Stimulated activated CD8-positive, alpha-beta memory T cell treated with anti-CD3 and anti-CD28 coated beads, Interleukin-4, amount 100 ng/mL, for 24 hours (primary cell): ENCODE data around the gene MAGI1.
"Not testable (repeated sequence)": the region's sequence is repeated elsewhere in the genome, so short reads cannot be mapped to it uniquely, and the experiment has no call there.

Experiments used
- DNase-seq: peaks from one replicate; pipeline ENCODE4 v3.0.0-alpha.2; 2020; ENCODE audit warnings: low read depth

The MAGI1 gene

GRCh38 chr3:65746848-65747247 lies 291.9 kb downstream of the MAGI1 start:
- DNase-seq, result no peak

DNA sequence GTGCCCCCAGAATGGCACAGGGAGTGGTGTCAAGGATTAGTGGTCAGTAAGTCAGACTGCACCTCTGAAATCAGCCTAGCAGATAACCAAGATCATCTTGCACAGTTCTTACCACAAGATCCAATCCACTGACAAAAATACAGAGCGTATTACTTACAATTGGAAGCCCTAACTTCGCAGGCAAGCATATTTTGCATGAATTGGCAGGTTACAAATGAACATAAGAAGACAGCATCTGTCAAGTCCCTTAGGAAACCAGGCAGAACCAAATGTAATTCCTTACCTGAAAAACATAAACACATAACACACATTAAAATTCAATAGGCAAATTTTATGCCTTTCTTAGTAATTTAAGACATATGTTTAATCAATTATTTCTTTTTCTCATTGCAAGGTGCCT lies 293.4 kb downstream of the MAGI1 start:
- no peak for DNase-seq

- DNase-seq, result no peak
Observed at GRCh38 chr3:65742914-65743313, 295.8 kb downstream of the MAGI1 start.

DNA sequence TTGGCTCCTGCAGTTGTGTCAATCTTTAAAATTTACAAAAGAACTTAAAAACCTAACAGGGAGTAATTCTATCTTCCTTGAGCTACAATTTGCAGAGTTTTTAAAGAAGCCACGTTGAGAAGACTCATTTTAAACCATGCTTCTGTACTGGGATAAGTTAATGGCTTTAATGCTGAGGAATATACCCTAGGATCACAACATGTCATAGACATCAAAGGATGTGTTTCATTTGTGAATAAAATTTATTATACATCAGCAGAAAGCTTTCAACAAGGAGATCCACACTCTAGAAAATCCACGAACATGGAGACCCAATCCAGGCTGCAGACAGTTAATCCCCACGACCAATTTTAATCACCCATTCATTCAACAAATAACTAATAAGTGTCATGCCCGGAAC lies 297.2 kb downstream of the MAGI1 start:
- no peak for DNase-seq

- DNase-seq, result no peak
Observed at GRCh38 chr3:65739901-65740541, 298.7 kb downstream of the MAGI1 start.

GRCh38 chr3:65734792-65735191 lies 303.9 kb downstream of the MAGI1 start:
- no peak for DNase-seq

DNA sequence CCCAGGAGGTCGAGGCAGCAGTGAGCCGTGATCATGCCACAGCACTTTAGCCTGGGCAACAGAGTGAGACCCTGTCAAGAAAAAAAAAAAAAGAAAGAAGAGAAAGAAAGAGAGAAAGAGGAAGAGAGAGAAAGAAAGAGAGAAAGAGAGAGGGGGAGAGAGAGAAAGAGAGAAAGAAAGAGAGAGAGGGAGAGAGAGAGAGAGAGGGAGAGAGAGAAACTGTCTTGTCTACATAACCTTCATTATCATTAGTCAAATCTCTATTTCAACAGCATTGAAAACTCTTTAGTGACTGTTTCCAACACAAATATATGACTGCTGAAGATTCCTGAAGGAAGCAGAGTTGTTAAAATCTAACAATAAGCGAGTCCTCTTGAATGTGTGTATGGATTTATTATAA lies 304.3 kb downstream of the MAGI1 start:
- no peak for DNase-seq

DNA sequence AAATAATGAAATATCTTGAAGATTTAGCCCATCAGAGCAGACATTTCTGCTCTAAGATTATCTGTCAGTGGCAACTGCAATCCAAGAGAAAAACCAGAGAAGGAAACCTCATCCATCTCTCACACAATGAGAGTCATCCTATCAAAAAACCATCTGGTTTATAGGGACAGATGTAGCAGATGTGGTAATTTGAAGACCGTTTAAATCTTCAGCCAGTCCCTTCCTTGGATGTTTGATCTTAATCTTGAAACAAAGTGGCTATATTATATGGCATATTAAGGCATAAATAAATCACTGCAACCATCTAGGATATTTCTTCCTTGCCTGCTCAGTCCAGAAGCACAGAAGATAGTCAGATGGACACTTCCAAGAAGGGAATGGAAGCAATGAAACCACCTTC lies 305.3 kb downstream of the MAGI1 start:
- DNase-seq, result no peak

GRCh38 chr3:65732051-65732935 lies 306.4 kb downstream of the MAGI1 start:
- DNase-seq, result no peak

DNA sequence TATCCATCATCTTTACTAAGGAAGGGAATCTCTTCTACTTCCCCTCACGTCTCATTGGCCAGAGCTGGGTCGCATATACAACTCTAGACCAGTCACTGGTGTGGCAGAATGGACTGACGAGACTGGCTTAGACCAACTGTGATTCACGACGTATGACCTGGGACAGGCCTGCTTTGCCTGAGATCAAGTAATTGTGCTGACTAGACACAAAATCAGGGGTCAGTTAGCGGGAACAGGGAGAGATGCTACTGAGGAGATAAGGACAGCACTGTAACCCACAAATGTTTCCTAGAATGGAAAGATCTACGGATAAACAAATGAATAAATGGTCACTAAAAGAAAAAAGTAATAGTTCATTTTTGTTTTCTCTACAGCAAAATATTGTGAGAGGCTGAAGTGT lies 308.3 kb downstream of the MAGI1 start:
- DNase-seq, result no peak

DNA sequence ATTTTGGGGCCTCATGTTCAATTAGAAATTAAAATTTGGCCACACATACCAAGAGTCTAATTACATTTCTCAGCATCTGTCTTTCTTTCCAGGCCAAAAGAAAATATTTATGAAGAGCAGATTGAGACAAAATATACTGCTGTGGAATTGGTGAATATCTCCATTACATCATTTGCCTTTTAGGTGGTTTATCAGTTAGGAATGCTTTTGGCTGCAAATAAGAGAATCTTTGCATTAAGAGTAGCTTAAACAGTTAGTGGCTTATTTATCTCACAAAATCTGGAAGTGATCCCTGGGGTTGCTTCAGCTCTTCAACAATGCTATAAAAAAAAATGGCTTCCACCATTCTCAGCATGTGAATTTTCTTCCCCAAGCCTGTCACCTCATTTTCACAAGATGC lies 308.7 kb downstream of the MAGI1 start:
- no peak for DNase-seq

GRCh38 chr3:65729555-65729954 lies 309.2 kb downstream of the MAGI1 start:
- no peak for DNase-seq

DNA sequence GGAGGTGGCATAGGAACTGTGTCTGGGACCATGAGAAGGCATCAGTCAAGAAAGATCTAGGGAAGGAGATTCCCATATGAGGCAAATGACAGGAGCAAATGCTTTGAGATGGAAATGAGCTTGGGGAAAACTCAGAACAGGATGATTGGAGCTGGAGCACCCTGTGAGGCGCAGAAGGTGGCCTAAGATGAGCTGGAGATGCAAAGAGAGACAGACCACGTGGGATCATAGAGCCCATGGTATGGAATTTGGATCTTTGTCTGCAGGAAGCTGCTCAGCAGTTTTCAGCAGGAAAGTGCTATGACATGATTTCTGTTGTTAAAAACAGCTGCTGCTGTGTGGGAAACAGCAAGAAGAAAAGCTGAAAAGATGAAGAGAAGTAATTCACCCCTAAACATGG lies 310.6 kb downstream of the MAGI1 start:
- no peak for DNase-seq

- no peak for DNase-seq
Observed at GRCh38 chr3:65723985-65724384, 314.7 kb downstream of the MAGI1 start.

DNA sequence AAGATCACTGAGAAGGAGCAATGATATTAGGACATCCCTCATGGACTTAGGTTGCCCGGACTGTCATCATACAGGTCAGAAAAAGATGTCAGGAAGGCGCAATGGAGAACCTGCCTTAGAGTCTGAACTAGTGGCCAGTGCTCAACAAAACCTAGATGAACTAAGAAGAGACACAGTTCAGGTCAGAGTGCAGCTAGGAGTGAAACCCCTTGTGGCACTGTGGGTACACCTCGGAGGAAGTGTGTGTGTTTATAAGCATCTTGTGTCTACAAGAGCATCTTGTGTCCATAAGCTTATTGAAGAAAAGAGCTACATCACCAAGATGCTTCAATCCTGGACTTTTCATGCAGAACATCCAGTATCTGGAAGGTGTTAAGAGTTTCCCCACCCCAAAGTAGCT lies 315.7 kb downstream of the MAGI1 start:
- no peak for DNase-seq

GRCh38 chr3:65720989-65721737 lies 317.6 kb downstream of the MAGI1 start:
- DNase-seq, result no peak

DNA sequence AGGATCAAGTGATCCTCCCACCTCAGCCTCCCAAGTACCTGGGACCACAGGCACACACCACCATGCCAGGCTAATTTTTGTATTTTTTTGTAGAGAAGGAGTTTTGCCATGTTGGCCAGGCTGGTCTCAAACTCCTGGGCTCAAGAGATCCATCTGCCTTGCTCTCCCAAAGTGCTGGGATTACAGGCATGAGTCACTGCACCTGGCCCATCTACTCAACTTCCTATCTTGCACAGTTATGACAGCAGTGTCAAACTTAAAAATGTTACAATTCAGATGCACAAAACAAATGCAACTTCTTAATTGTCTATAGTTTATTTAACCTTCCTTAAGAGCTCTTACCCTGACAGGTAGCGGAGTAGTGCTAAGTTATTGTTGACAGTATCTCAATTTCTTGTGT lies 319.1 kb downstream of the MAGI1 start:
- DNase-seq, result not testable (repeated sequence)

DNA sequence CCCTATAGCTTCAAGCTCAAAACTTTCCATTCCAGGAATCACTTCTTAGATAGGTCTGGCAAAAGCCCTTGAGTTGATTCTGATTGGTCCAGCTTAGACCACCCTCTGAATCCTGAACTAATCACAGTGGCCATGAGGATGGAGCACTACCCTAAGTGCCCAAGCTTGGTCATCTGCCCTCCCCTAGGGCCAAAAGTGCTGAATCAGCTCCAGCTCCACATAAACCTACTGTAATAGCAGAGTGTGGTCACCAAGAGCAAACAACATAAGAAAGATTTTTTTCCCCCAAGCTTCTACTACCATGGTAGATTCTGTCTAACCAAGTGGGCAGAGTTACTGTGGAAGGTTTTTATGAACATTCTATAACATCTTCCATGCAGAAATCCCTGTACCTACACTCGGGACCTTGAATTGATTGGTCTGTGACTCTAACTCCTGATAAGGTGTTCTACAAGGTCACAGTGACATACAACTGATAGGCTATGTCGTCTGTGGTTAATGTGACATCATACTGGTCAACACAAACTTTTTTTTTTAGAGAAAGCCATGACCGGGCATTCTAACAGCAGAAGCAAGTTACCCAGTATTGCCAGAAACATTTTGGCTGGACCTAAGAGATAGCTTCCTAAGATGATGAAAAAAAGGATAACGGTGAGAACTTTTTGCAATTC lies 320.9 kb downstream of the MAGI1 start:
- DNase-seq, result no peak

- DNase-seq, result no peak
Observed at GRCh38 chr3:65716071-65716751, 322.5 kb downstream of the MAGI1 start.

GRCh38 chr3:65714134-65714533 lies 324.6 kb downstream of the MAGI1 start:
- no peak for DNase-seq

GRCh38 chr3:65713016-65713415 lies 325.7 kb downstream of the MAGI1 start:
- DNase-seq, result no peak

GRCh38 chr3:65712140-65712539 lies 326.6 kb downstream of the MAGI1 start:
- DNase-seq, result no peak
